HepG2 (cell line): ENCODE results near the gene BICDL2. TPM values are rescaled to one million over a fixed set of nuclear protein-coding genes. Genes with fewer than 3 reads are reported as not detected.

Experiments
- ATF1 ChIP-seq: IDR thresholded peaks from 2 replicates; pipeline ENCODE4 v1.6.1; 2016; ENCODE audit warnings: mild to moderate bottlenecking, control low read depth
- HDAC1 ChIP-seq: sonication (generic); formaldehyde crosslinking; IDR thresholded peaks from 2 replicates; pipeline ENCODE4 v1.5.1; 2020; ENCODE audit warnings: mild to moderate bottlenecking, missing genetic modification reagents
- KLF15 ChIP-seq: sonication (generic); formaldehyde crosslinking; IDR thresholded peaks from 2 replicates; pipeline ENCODE4 v1.8.1; 2023; ENCODE audit warnings: borderline replicate concordance, mild to moderate bottlenecking, inconsistent platforms, missing genetic modification reagents, mixed read lengths
- MLLT10 ChIP-seq: sonication (generic); formaldehyde crosslinking; IDR thresholded peaks from 2 replicates; pipeline ENCODE4 v1.4.0; 2020; ENCODE audit warnings: missing genetic modification reagents
- NR2C2 ChIP-seq: sonication (generic); formaldehyde crosslinking; IDR thresholded peaks from 2 replicates; pipeline ENCODE4 v1.4.0; 2020; ENCODE audit warnings: missing genetic modification reagents, mild to moderate bottlenecking, moderate library complexity, borderline replicate concordance
- RFXANK ChIP-seq: IDR thresholded peaks from 2 replicates; pipeline ENCODE4 v1.6.1; 2016
- SMAD1 ChIP-seq: sonication (generic); formaldehyde crosslinking; IDR thresholded peaks from 2 replicates; pipeline ENCODE4 v1.4.0; 2020; ENCODE audit warnings: missing genetic modification reagents, low read depth, mild to moderate bottlenecking, borderline replicate concordance
- TAF15 ChIP-seq: fragments of 200-400 bp; formaldehyde crosslinking; IDR thresholded peaks from one replicate; pipeline ENCODE4 v1.6.1; 2018; ENCODE audit warnings: mild to moderate bottlenecking, low read depth, low read length; ENCODE audit not compliant: poor library complexity, severe bottlenecking
- UBTF ChIP-seq: sonication (generic); formaldehyde crosslinking; IDR thresholded peaks from 2 replicates; pipeline ENCODE4 v1.4.0; 2020; ENCODE audit warnings: mild to moderate bottlenecking, missing genetic modification reagents
- ZFP91 ChIP-seq: sonication (generic); formaldehyde crosslinking; IDR thresholded peaks from 2 replicates; pipeline ENCODE4 v1.9.0; 2022; ENCODE audit warnings: missing genetic modification reagents, mild to moderate bottlenecking, borderline replicate concordance
- ZNF276 ChIP-seq: sonication (generic); formaldehyde crosslinking; IDR thresholded peaks from 2 replicates; pipeline ENCODE4 v1.4.0; 2020; ENCODE audit warnings: mild to moderate bottlenecking, low read depth, missing genetic modification reagents
- ZNF350 ChIP-seq: sonication (generic); formaldehyde crosslinking; IDR thresholded peaks from 2 replicates; pipeline ENCODE4 v1.4.0; 2020; ENCODE audit warnings: mild to moderate bottlenecking, low read depth, missing genetic modification reagents, borderline replicate concordance
- ZNF432 ChIP-seq: sonication (generic); formaldehyde crosslinking; IDR thresholded peaks from 2 replicates; pipeline ENCODE4 v1.5.0; 2020; ENCODE audit warnings: missing genetic modification reagents, mild to moderate bottlenecking, borderline replicate concordance
- ZNF446 ChIP-seq: sonication (generic); formaldehyde crosslinking; IDR thresholded peaks from 2 replicates; pipeline ENCODE4 v1.5.0; 2020; ENCODE audit warnings: mild to moderate bottlenecking, missing genetic modification reagents
- ZNF510 ChIP-seq: sonication (generic); formaldehyde crosslinking; IDR thresholded peaks from 2 replicates; pipeline ENCODE4 v1.4.0; 2020; ENCODE audit warnings: low read depth, mild to moderate bottlenecking, missing genetic modification reagents
- ZNF512 ChIP-seq: sonication (generic); formaldehyde crosslinking; IDR thresholded peaks from 2 replicates; pipeline ENCODE4 v1.4.0; 2020; ENCODE audit warnings: mild to moderate bottlenecking, missing genetic modification reagents
- ZNF598 ChIP-seq: sonication (generic); formaldehyde crosslinking; IDR thresholded peaks from 2 replicates; pipeline ENCODE4 v1.5.1; 2020; ENCODE audit warnings: mild to moderate bottlenecking, missing genetic modification reagents, borderline replicate concordance
- ZNF770 ChIP-seq: sonication (generic); formaldehyde crosslinking; IDR thresholded peaks from 2 replicates; pipeline ENCODE4 v1.5.0; 2020; ENCODE audit warnings: mild to moderate bottlenecking, missing genetic modification reagents
- polyA plus RNA-seq, 8 experiments: library from polyadenylated mRNA; depleted of rRNA in 3 of 8; stranded (reverse) in 7 of 8; unstranded in 1 of 8; fragments of >200 nt; fragmentation: Illumina TruSeq in 4 of 8; extraction: Trizol in 4 of 8; gene quantifications; 2 replicates each; pipeline versions ENCODE4 v1.2.1 to v1.2.3, GENCODE V29; 2011 to 2016; ENCODE audit warnings: low read depth in 4 of 8, missing spikeins in 1 of 8, mixed read lengths in 1 of 8; ENCODE audit not compliant: insufficient read depth in 1 of 8
- total RNA-seq, 5 experiments: library from RNA; depleted of rRNA; stranded (reverse); fragments of >200 nt; fragmentation: Illumina TruSeq; extraction: Trizol; gene quantifications; 2 replicates each; pipeline ENCODE4 v1.2.3, GENCODE V29; 2016; ENCODE audit warnings: low read depth in 1 of 5

Gene BICDL2
- total and polyA plus RNA-seq, 2 of the 13 experiments (the other 11 are each of a cell fraction or from before 2014, with no cell fraction given) = 0.12 TPM; not detected in 1

- TF ChIP-seq TAF15 (no peak), NR2C2 (peak; percentile 79), ZNF510 (peak; percentile 70; the same call in 1 of the 2 replicates), ZNF598 (CRISPR knock-in tag) (no peak), ZNF770 (CRISPR knock-in tag) (0 out of 2 replicates have a peak, but pooled peaks have one; percentile 2), SMAD1 (CRISPR knock-in tag) (no peak; the same call in 1 of the 2 replicates), KLF15 (no peak), ATF1 (CRISPR knock-in tag) (no peak), RFXANK (CRISPR knock-in tag) (no peak), HDAC1 (CRISPR knock-in tag) (peak; percentile 79), UBTF (CRISPR knock-in tag) (peak; percentile 82), ZFP91 (CRISPR knock-in tag) (no peak; the same call in 1 of the 2 replicates), ZNF276 (CRISPR knock-in tag) (no peak; the same call in 1 of the 2 replicates), MLLT10 (CRISPR knock-in tag) (no peak), ZNF432 (CRISPR knock-in tag) (no peak), ZNF350 (CRISPR knock-in tag) (peak; percentile 40; the same call in 1 of the 2 replicates), ZNF446 (no peak), ZNF512 (CRISPR knock-in tag) (no peak)
These were observed 15.9 kb downstream of the BICDL2 start (continued) for GRCh38 chr16:3020604-3021448.
